Mesendoderm (in vitro differentiated cells): ENCODE results near the gene RARRES2.

Experiments
- DNase-seq: peaks from one replicate; pipeline ENCODE4 v3.0.0; 2013
- H2AK5ac ChIP-seq: 2 replicates; pipeline ENCODE4 v1.6.1; 2013; ENCODE audit warnings: low read length, inconsistent platforms
- H2BK120ac ChIP-seq: 2 replicates; pipeline ENCODE4 v1.6.1; 2013; ENCODE audit warnings: low read depth, mild to moderate bottlenecking, low read length, moderate library complexity, mixed read lengths
- H2BK15ac ChIP-seq: replicated peaks from 2 replicates; pipeline ENCODE4 v1.6.1; 2013; ENCODE audit warnings: low read depth, mild to moderate bottlenecking, moderate library complexity
- H2BK5ac ChIP-seq: 2 replicates; pipeline ENCODE4 v1.6.1; 2013; ENCODE audit warnings: low read length, inconsistent platforms
- H3K18ac ChIP-seq: 2 replicates; pipeline ENCODE4 v1.6.1; 2013; ENCODE audit warnings: mild to moderate bottlenecking, low read length, mixed read lengths
- H3K23ac ChIP-seq: one replicate; pipeline ENCODE4 v1.6.1; 2013; ENCODE audit warnings: low read length
- H3K27ac ChIP-seq: 2 replicates; pipeline ENCODE4 v1.5.1; 2013; ENCODE audit warnings: low read depth, mild to moderate bottlenecking, inconsistent platforms, low read length, moderate library complexity
- H3K27me3 ChIP-seq: 2 replicates; pipeline ENCODE4 v1.6.1; 2013; ENCODE audit warnings: low read length, control low read depth, mild to moderate bottlenecking, inconsistent platforms; ENCODE audit not compliant: insufficient read depth, poor library complexity
- H3K36me3 ChIP-seq: 2 replicates; pipeline ENCODE4 v1.6.1; 2013; ENCODE audit warnings: low read length, inconsistent platforms; ENCODE audit not compliant: control insufficient read depth, insufficient read depth
- H3K4ac ChIP-seq: one replicate; pipeline ENCODE4 v1.6.1; 2013; ENCODE audit warnings: low read depth, mild to moderate bottlenecking, low read length, moderate library complexity
- H3K4me1 ChIP-seq: 2 replicates; pipeline ENCODE4 v1.6.1; 2013; ENCODE audit warnings: low read depth, low read length, inconsistent platforms; ENCODE audit not compliant: control insufficient read depth
- H3K4me2 ChIP-seq: 2 replicates; pipeline ENCODE4 v1.6.1; 2013; ENCODE audit warnings: low read length
- H3K4me3 ChIP-seq: 2 replicates; pipeline ENCODE4 v1.5.1; 2013; ENCODE audit warnings: mild to moderate bottlenecking, low read length
- H3K56ac ChIP-seq: one replicate; pipeline ENCODE4 v1.6.1; 2013; ENCODE audit warnings: low read length
- H3K79me1 ChIP-seq: 2 replicates; pipeline ENCODE4 v1.6.1; 2013; ENCODE audit warnings: low read length, inconsistent platforms
- H3K79me2 ChIP-seq: 2 replicates; pipeline ENCODE4 v1.6.1; 2013; ENCODE audit warnings: mild to moderate bottlenecking, low read length; ENCODE audit not compliant: control insufficient read depth, insufficient read depth
- H3K9ac ChIP-seq: 2 replicates; pipeline ENCODE4 v1.6.1; 2013; ENCODE audit warnings: low read length, inconsistent platforms
- H4K5ac ChIP-seq: one replicate; pipeline ENCODE4 v1.6.1; 2013; ENCODE audit warnings: low read length
- H4K8ac ChIP-seq: one replicate; pipeline ENCODE4 v1.6.1; 2013; ENCODE audit warnings: low read depth, mild to moderate bottlenecking, control low read depth, low read length, moderate library complexity
- WGBS: extraction: QIAGEN DNeasy Blood & Tissue Kit; methylation state at CpG from one replicate; pipeline ENCODE4 v1.1.7; 2013; ENCODE audit warnings: low lambda C conversion rate, missing lambda C conversion rate; ENCODE audit not compliant: insufficient coverage; ENCODE audit errors: extremely low coverage; 5-methylcytosine and 5-hydroxymethylcytosine counted together

Gene RARRES2

GRCh38 chr7:150326657-150327268 lies 14.7 kb downstream of the RARRES2 start:
- H3K23ac ChIP-seq = no peak overlapping the region
- no peak overlapping the region for H4K8ac ChIP-seq
- no peak overlapping the region for H3K56ac ChIP-seq
- H3K4me2 ChIP-seq = no peak overlapping the region
- no peaks in the 10 kb centered on the region for H3K79me1 ChIP-seq
- no CpG with 5 or more reads among the region's 4 CpGs for WGBS
- no peak overlapping the region for H3K4ac ChIP-seq
- no peak overlapping the region for H3K18ac ChIP-seq
- DNase-seq = no peak
- H2BK120ac ChIP-seq = no peak overlapping the region
- peaks cover 2% of the 10 kb centered on the region for H3K4me1 ChIP-seq
- no peak overlapping the region for H3K9ac ChIP-seq
- no peak overlapping the region for H3K4me3 ChIP-seq
- no peaks in the 10 kb centered on the region for H3K79me2 ChIP-seq
- H3K27ac ChIP-seq = no peak overlapping the region
- no peak overlapping the region for H4K5ac ChIP-seq
- H2BK5ac ChIP-seq = no peak overlapping the region
- no peaks in the 10 kb centered on the region for H3K27me3 ChIP-seq
- H3K36me3 ChIP-seq = no peaks in the 10 kb centered on the region
- no peak overlapping the region for H2BK15ac ChIP-seq
- no peak overlapping the region for H2AK5ac ChIP-seq

- no peak overlapping the region for H3K27ac ChIP-seq
- no CpG with 5 or more reads among the region's 6 CpGs for WGBS
- H4K8ac ChIP-seq = no peak overlapping the region
- no peak overlapping the region for H2AK5ac ChIP-seq
- no peak overlapping the region for H4K5ac ChIP-seq
- H3K23ac ChIP-seq = no peak overlapping the region
- no peaks in the 10 kb centered on the region for H3K27me3 ChIP-seq
- H3K4me3 ChIP-seq = no peak overlapping the region
- H2BK15ac ChIP-seq = no peak overlapping the region
- H3K79me2 ChIP-seq = no peaks in the 10 kb centered on the region
- H2BK120ac ChIP-seq = no peak overlapping the region
- no peak for DNase-seq
- no peak overlapping the region for H3K4me2 ChIP-seq
- H3K79me1 ChIP-seq = no peaks in the 10 kb centered on the region
- H3K9ac ChIP-seq = no peak overlapping the region
- no peak overlapping the region for H2BK5ac ChIP-seq
- H3K36me3 ChIP-seq = no peaks in the 10 kb centered on the region
- H3K18ac ChIP-seq = no peak overlapping the region
- no peak overlapping the region for H3K4ac ChIP-seq
- H3K4me1 ChIP-seq = peaks cover 2% of the 10 kb centered on the region
- H3K56ac ChIP-seq = no peak overlapping the region
Observed at GRCh38 chr7:150325901-150326300, 15.5 kb downstream of the RARRES2 start.

- no CpG with 5 or more reads among the region's 10 CpGs for WGBS
- Histone ChIP-seq H3K27ac (no peak overlapping the region), H2AK5ac (no peak overlapping the region), H3K56ac (no peak overlapping the region), H3K18ac (no peak overlapping the region), H2BK5ac (no peak overlapping the region), H3K79me1 (no peaks in the 10 kb centered on the region), H3K4me3 (no peak overlapping the region), H3K79me2 (no peaks in the 10 kb centered on the region), H2BK15ac (no peak overlapping the region), H3K4me2 (no peak overlapping the region), H3K9ac (no peak overlapping the region), H3K4ac (no peak overlapping the region), H3K36me3 (no peaks in the 10 kb centered on the region), H3K4me1 (peaks cover 2% of the 10 kb centered on the region), H3K27me3 (no peaks in the 10 kb centered on the region), H4K5ac (no peak overlapping the region), H2BK120ac (no peak overlapping the region), H3K23ac (no peak overlapping the region), H4K8ac (no peak overlapping the region)
- no peak for DNase-seq
Observed at GRCh38 chr7:150325110-150325611, 16.3 kb downstream of the RARRES2 start.

- H3K79me1 ChIP-seq = no peaks in the 10 kb centered on the region
- no peaks in the 10 kb centered on the region for H3K79me2 ChIP-seq
- H2AK5ac ChIP-seq = no peak overlapping the region
- peak overlapping the region; percentile 76 for H3K56ac ChIP-seq
- no peak overlapping the region for H4K5ac ChIP-seq
- no peaks in the 10 kb centered on the region for H3K27me3 ChIP-seq
- no peak overlapping the region for H3K23ac ChIP-seq
- no peak overlapping the region for H2BK120ac ChIP-seq
- no peak overlapping the region for H3K4me2 ChIP-seq
- H2BK5ac ChIP-seq = no peak overlapping the region
- H2BK15ac ChIP-seq = no peak overlapping the region
- H3K18ac ChIP-seq = no peak overlapping the region
- WGBS = no CpG with 5 or more reads among the region's 12 CpGs
- no peak overlapping the region for H3K9ac ChIP-seq
- no peak for DNase-seq
- H3K4ac ChIP-seq = no peak overlapping the region
- no peak overlapping the region for H4K8ac ChIP-seq
- H3K4me3 ChIP-seq = no peak overlapping the region
- H3K4me1 ChIP-seq = peaks cover 2% of the 10 kb centered on the region
- no peak overlapping the region for H3K27ac ChIP-seq
- no peaks in the 10 kb centered on the region for H3K36me3 ChIP-seq
Observed at GRCh38 chr7:150324373-150324961, 17.0 kb downstream of the RARRES2 start.

GRCh38 chr7:150323682-150324372 lies 17.6 kb downstream of the RARRES2 start:
- H3K9ac ChIP-seq = no peak overlapping the region
- no peak overlapping the region for H4K8ac ChIP-seq
- DNase-seq = no peak
- no peak overlapping the region for H2BK5ac ChIP-seq
- no peak overlapping the region for H3K4me3 ChIP-seq
- no peak overlapping the region for H4K5ac ChIP-seq
- H3K23ac ChIP-seq = no peak overlapping the region
- H3K56ac ChIP-seq = peak overlapping the region; percentile 38
- H3K4ac ChIP-seq = no peak overlapping the region
- no peaks in the 10 kb centered on the region for H3K27me3 ChIP-seq
- no peaks in the 10 kb centered on the region for H3K36me3 ChIP-seq
- H3K4me1 ChIP-seq = peaks cover 2% of the 10 kb centered on the region
- no peak overlapping the region for H2BK120ac ChIP-seq
- H3K79me1 ChIP-seq = no peaks in the 10 kb centered on the region
- no peak overlapping the region for H3K4me2 ChIP-seq
- WGBS = no CpG with 5 or more reads among the region's 16 CpGs
- H3K27ac ChIP-seq = no peak overlapping the region
- H3K79me2 ChIP-seq = no peaks in the 10 kb centered on the region
- H2BK15ac ChIP-seq = no peak overlapping the region
- H3K18ac ChIP-seq = no peak overlapping the region
- no peak overlapping the region for H2AK5ac ChIP-seq
